Measurements from ENCODE around the gene WDR37.

WDR37 gene

GRCh38 chr10:1045415-1045814 is 10.8 kb upstream of the WDR37 start:
- TF ChIP-seq RAD21 (IDR thresholded peaks at IDR 0.05; ENCODE audit: low read depth) (no peak), EGR1 (IDR thresholded peaks at IDR 0.05) (no peak)

GRCh38 chr10:1047937-1048336 is 8.2 kb upstream of the WDR37 start:
- TF ChIP-seq ZBTB7A (IDR thresholded peaks at IDR 0.05; ENCODE audit: low read depth) (no peak), CREB1 (IDR thresholded peaks at IDR 0.05; ENCODE audit: low read depth) (no peak), RAD21 (IDR thresholded peaks at IDR 0.05; ENCODE audit: low read depth) (no peak), NFIC (IDR thresholded peaks at IDR 0.05) (no peak), EGR1 (IDR thresholded peaks at IDR 0.05) (no peak), USF1 (IDR thresholded peaks at IDR 0.05) (no peak), TAF1 (IDR thresholded peaks at IDR 0.05; ENCODE audit: low read depth) (no peak), CEBPB (IDR thresholded peaks at IDR 0.05) (no peak), REST (IDR thresholded peaks at IDR 0.05; ENCODE audit: low read depth) (no peak), TEAD4 (IDR thresholded peaks at IDR 0.05) (no peak), MAX (IDR thresholded peaks at IDR 0.05) (no peak), TCF12 (IDR thresholded peaks at IDR 0.05; ENCODE audit: low read depth) (no peak), EP300 (IDR thresholded peaks at IDR 0.05; ENCODE audit: borderline replicate concordance) (no peak), YY1 (IDR thresholded peaks at IDR 0.05; ENCODE audit: low read depth) (no peak), FOXM1 (IDR thresholded peaks at IDR 0.05; ENCODE audit: borderline replicate concordance, low read depth) (no peak)

- TF ChIP-seq USF1 (IDR thresholded peaks at IDR 0.05) (no peak), MAX (IDR thresholded peaks at IDR 0.05) (peak; percentile 3; the same call in 1 of the 2 replicates), CREB1 (IDR thresholded peaks at IDR 0.05; ENCODE audit: low read depth) (peak; percentile 58; the same call in 1 of the 2 replicates)
Measured at GRCh38 chr10:1048349-1048731, 7.8 kb upstream of the WDR37 start.

- peak; percentile 24 for TF ChIP-seq USF1 (IDR thresholded peaks at IDR 0.05)
- TF ChIP-seq NFIC (IDR thresholded peaks at IDR 0.05), result peak; percentile 41; the same call in 1 of the 2 replicates
- no peak for TF ChIP-seq EGR1 (IDR thresholded peaks at IDR 0.05)
- TF ChIP-seq CEBPB (IDR thresholded peaks at IDR 0.05), result 0 out of 2 replicates have a peak, but pooled peaks have one; percentile 18
- peak; percentile 84 for TF ChIP-seq CREB1 (IDR thresholded peaks at IDR 0.05; ENCODE audit: low read depth)
- no peak for TF ChIP-seq REST (IDR thresholded peaks at IDR 0.05; ENCODE audit: low read depth)
- TF ChIP-seq MAX (IDR thresholded peaks at IDR 0.05), result peak; percentile 79
- peak; percentile 61 for TF ChIP-seq YY1 (IDR thresholded peaks at IDR 0.05; ENCODE audit: low read depth)
- TF ChIP-seq TAF1 (IDR thresholded peaks at IDR 0.05; ENCODE audit: low read depth), result peak; percentile 93
Measured at GRCh38 chr10:1048732-1049424, 7.3 kb upstream of the WDR37 start, which contains the start of gene IDI1. TSS of gene IDI1 (minus strand) at chr10:1049119. CDS start at chr10:1049003, 116 bp downstream.

GRCh38 chr10:1049425-1049958 is 6.7 kb upstream of the WDR37 start:
- no peak for TF ChIP-seq ZBTB7A (IDR thresholded peaks at IDR 0.05; ENCODE audit: low read depth)
- TF ChIP-seq YY1 (IDR thresholded peaks at IDR 0.05; ENCODE audit: low read depth), result no peak
- TF ChIP-seq TAF1 (IDR thresholded peaks at IDR 0.05; ENCODE audit: low read depth), result peak; percentile 29; the same call in 1 of the 2 replicates
- TF ChIP-seq USF1 (IDR thresholded peaks at IDR 0.05), result 0 out of 2 replicates have a peak, but pooled peaks have one; percentile 17
- TF ChIP-seq EP300 (IDR thresholded peaks at IDR 0.05; ENCODE audit: borderline replicate concordance), result no peak
- TF ChIP-seq FOXM1 (IDR thresholded peaks at IDR 0.05; ENCODE audit: borderline replicate concordance, low read depth), result no peak
- TF ChIP-seq CREB1 (IDR thresholded peaks at IDR 0.05; ENCODE audit: low read depth), result no peak; the same call in 1 of the 2 replicates
- TF ChIP-seq CEBPB (IDR thresholded peaks at IDR 0.05), result no peak
- no peak for TF ChIP-seq REST (IDR thresholded peaks at IDR 0.05; ENCODE audit: low read depth)
- no peak for TF ChIP-seq EGR1 (IDR thresholded peaks at IDR 0.05)
- peak; percentile 10; the same call in 1 of the 2 replicates for TF ChIP-seq TCF12 (IDR thresholded peaks at IDR 0.05; ENCODE audit: low read depth)
- no peak for TF ChIP-seq RAD21 (IDR thresholded peaks at IDR 0.05; ENCODE audit: low read depth)
- TF ChIP-seq NFIC (IDR thresholded peaks at IDR 0.05), result no peak
- 0 out of 2 replicates have a peak, but pooled peaks have one; percentile 31 for TF ChIP-seq TEAD4 (IDR thresholded peaks at IDR 0.05)

All from Ishikawa (cell line).